Breast epithelium (tissue), 3 donors: ENCODE data around the gene CLASP2.
A peak's percentile ranks its signal among the peaks of the same experiment; 100 is the strongest.

Experiments
- POLR2A ChIP-seq: fragments of 450-650 bp; IDR thresholded peaks from one replicate; pipeline ENCODE4 v1.6.1; 2016; ENCODE audit warnings: antibody characterized with exemption, mild to moderate bottlenecking, moderate library complexity
- POLR2AphosphoS5 ChIP-seq, 3 donors: sonication (generic); formaldehyde crosslinking; IDR thresholded peaks; one replicate each; pipeline ENCODE4 v1.6.1; 2017; ENCODE audit warnings: antibody characterized with exemption in 3 of 3
- TF ChIP-seq, protein P1 (sequence below), 3 donors: fragments of 450-650 bp; IDR thresholded peaks; one replicate each; pipeline ENCODE4 v1.5.1; 2016 to 2017; ENCODE audit warnings: antibody characterized with exemption in 3 of 3, mild to moderate bottlenecking in 3 of 3, moderate library complexity in 3 of 3

DNA sequence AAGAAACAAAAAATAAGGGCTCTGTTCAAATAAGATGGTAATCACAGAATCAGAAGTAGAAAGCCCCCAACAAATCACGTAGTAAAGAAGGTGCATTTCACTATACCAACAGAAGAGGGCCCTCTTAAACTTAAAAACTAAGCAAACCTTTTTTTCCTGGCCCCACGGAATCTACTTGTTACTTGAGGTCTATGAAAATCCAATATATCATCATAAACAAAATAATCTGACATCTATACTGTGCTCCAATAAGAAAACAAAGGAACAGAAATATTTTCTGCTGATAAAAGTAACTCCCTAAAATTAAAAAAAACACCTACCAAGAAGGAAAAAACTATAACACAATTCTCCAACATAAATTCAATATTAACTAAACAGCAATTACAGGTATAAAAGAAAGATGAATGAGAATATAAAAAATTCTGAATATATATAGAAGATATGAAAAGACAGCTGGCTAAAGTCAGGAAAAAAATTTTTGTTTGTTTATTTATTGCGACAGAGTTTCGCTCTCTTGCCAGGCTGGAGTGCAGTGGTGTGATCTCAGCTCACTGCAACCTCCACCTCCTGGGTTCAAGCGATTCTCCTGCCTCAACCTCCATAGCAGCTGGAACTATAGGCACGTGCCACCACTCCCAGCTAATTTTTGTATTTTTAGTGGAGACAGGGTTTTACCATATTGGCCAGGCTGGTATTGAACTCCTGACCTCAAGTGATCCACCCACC lies 81.8 kb downstream of the CLASP2 start:
- TF ChIP-seq, protein P1, sequence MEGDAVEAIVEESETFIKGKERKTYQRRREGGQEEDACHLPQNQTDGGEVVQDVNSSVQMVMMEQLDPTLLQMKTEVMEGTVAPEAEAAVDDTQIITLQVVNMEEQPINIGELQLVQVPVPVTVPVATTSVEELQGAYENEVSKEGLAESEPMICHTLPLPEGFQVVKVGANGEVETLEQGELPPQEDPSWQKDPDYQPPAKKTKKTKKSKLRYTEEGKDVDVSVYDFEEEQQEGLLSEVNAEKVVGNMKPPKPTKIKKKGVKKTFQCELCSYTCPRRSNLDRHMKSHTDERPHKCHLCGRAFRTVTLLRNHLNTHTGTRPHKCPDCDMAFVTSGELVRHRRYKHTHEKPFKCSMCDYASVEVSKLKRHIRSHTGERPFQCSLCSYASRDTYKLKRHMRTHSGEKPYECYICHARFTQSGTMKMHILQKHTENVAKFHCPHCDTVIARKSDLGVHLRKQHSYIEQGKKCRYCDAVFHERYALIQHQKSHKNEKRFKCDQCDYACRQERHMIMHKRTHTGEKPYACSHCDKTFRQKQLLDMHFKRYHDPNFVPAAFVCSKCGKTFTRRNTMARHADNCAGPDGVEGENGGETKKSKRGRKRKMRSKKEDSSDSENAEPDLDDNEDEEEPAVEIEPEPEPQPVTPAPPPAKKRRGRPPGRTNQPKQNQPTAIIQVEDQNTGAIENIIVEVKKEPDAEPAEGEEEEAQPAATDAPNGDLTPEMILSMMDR (IDR thresholded peaks at IDR 0.05) = peak in 2 of 3 donors; percentile 53 to 62
- no peak for TF ChIP-seq POLR2A
- TF ChIP-seq POLR2AphosphoS5 (IDR thresholded peaks at IDR 0.05) = no peak
